ENCODE measurements around the gene SCGB3A2. TPM values are rescaled to one million over a fixed set of nuclear protein-coding genes. Genes with fewer than 3 reads are reported as not detected.

Gene SCGB3A2
- total RNA-seq, 4 donors from 2014 or later = not detected

GRCh38 chr5:147913786-147914185 is 35.3 kb downstream of the SCGB3A2 start:
- DNase-seq (ENCODE audit: low spot score in 2 of 2) = no peak
- H3K4me3 ChIP-seq (ENCODE audit: low read depth, poor library complexity, severe bottlenecking) = no peak overlapping the region
- WGBS, 2 donors = 88% methylated on average over 3 of the region's 3 CpGs
- intact Hi-C loops (cut with DNase I; ENCODE audit: low total_unique reads) = no loop called here
- TF ChIP-seq POLR2A (IDR thresholded peaks at IDR 0.05) (no peak), CTCF (IDR thresholded peaks at IDR 0.05) (no peak)

GRCh38 chr5:147918101-147918685 is 39.7 kb downstream of the SCGB3A2 start:
- H3K4me3 ChIP-seq (ENCODE audit: low read depth, poor library complexity, severe bottlenecking) = no peak overlapping the region
- TF ChIP-seq POLR2A (IDR thresholded peaks at IDR 0.05) (no peak), CTCF (IDR thresholded peaks at IDR 0.05) (no peak)
- no peak for DNase-seq (ENCODE audit: low spot score in 2 of 2)
- intact Hi-C loops (cut with DNase I; ENCODE audit: low total_unique reads) = no loop called here
- 32 to 49% methylated on average over 2 of the region's 2 CpGs for WGBS, 2 donors

GRCh38 chr5:147918899-147919298 is 40.4 kb downstream of the SCGB3A2 start:
- no peak for DNase-seq (ENCODE audit: low spot score in 2 of 2)
- intact Hi-C loops (cut with DNase I; ENCODE audit: low total_unique reads) = no loop called here
- WGBS, 2 donors = 56 to 75% methylated on average over 3 of the region's 3 CpGs
- no peak overlapping the region for H3K4me3 ChIP-seq (ENCODE audit: low read depth, poor library complexity, severe bottlenecking)
- TF ChIP-seq POLR2A (IDR thresholded peaks at IDR 0.05) (no peak), CTCF (IDR thresholded peaks at IDR 0.05) (no peak)

- H3K4me3 ChIP-seq (ENCODE audit: low read depth, poor library complexity, severe bottlenecking) = no peak overlapping the region
- no peak for DNase-seq (ENCODE audit: low spot score in 2 of 2)
- 85 to 92% methylated on average over 4 of the region's 4 CpGs for WGBS, 2 donors
- intact Hi-C loops (cut with DNase I; ENCODE audit: low total_unique reads) = no loop called here
- no peak for TF ChIP-seq POLR2A (IDR thresholded peaks at IDR 0.05)
- no peak for TF ChIP-seq CTCF (IDR thresholded peaks at IDR 0.05)
Measured at GRCh38 chr5:147920420-147921030, 42.0 kb downstream of the SCGB3A2 start.

- no peak for TF ChIP-seq CTCF (IDR thresholded peaks at IDR 0.05)
- TF ChIP-seq POLR2A (IDR thresholded peaks at IDR 0.05) = no peak
- H3K4me3 ChIP-seq (ENCODE audit: low read depth, poor library complexity, severe bottlenecking) = no peak overlapping the region
- intact Hi-C loops (cut with DNase I; ENCODE audit: low total_unique reads) = no loop called here
- 39 to 41% methylated on average over 2 of the region's 2 CpGs for WGBS, 2 donors
- DNase-seq (ENCODE audit: low spot score in 2 of 2) = no peak
Measured at GRCh38 chr5:147921136-147921535, 42.6 kb downstream of the SCGB3A2 start.

- no peak overlapping the region for H3K4me3 ChIP-seq (ENCODE audit: low read depth, poor library complexity, severe bottlenecking)
- no peak for DNase-seq (ENCODE audit: low spot score in 2 of 2)
- intact Hi-C loops (cut with DNase I; ENCODE audit: low total_unique reads) = no loop called here
- TF ChIP-seq POLR2A (IDR thresholded peaks at IDR 0.05) (no peak), CTCF (IDR thresholded peaks at IDR 0.05) (no peak)
- WGBS, 2 donors = 68 to 74% methylated on average over 4 of the region's 4 CpGs
Measured at GRCh38 chr5:147925020-147925419, 46.5 kb downstream of the SCGB3A2 start.
